ENCODE measurements around the gene KIFC3.
"Not testable (repeated sequence)": the region's sequence is repeated elsewhere in the genome, so short reads cannot be mapped to it uniquely, and the experiment has no call there.

KIFC3 gene

DNA sequence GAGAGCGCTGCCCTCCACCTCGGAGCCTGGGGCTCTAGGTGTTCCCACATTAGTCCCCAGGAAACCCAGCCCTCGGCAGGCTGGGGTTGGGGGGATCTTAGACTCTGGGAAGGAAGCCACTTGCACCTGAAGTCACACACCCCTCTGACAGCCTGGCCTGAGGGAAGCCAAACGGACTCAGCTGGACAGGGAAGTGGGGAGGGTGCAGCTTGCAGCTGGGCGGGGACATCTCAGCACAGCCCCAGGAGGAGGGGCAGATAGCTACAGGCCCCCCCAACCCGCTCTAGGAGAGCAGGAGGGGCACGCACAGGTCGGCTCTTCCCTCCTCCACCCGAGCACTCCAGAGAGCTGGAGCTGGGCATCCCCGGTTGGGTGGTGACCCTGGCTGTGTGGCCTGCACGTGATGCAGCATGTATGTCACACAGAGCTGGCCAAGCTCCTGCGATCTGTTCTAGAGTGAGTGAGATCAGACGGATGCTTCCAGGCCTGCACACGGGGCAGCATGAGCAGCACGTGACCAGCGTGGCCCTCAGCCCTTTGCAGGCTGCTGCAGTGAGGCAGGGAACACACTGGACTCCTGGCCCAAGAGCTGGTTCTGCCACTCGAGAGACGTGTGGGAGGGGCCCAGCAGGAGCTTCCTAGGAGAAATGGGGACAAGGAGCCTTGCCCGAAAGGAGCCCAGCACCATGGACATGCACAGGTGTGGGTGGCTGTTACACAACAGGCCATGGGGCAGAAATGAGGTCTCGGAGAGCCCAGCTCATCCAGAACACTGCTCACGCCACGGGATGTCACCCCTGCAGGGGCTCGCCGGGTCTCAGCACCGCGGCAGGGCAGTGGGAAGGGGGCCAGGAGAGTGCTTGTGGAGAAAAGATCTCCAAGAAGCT, 15.4 kb downstream of the KIFC3 start:
- DNase-seq (ENCODE audit: low read depth, low spot score) = no peak

DNA sequence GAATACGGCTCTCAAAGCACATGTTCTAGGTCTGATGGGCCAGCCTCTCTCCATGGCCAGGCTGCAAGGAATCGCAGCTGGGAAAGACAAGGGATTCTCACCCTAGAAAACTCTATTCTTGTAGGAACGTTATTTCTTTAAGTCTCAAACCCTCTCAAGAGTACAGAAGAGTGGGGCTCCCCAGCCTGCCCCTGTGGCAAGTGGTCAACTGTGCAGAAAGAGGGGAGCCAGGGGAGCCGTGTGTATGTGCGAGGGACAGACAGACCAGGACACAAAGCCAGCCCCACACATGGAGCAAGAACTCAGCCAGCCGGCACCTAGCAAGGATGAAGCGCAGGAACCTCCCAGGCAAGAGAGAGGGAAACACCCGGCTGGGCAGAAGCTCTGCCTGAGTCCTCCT, 16.4 kb downstream of the KIFC3 start:
- no peak for DNase-seq (ENCODE audit: low read depth, low spot score)

DNA sequence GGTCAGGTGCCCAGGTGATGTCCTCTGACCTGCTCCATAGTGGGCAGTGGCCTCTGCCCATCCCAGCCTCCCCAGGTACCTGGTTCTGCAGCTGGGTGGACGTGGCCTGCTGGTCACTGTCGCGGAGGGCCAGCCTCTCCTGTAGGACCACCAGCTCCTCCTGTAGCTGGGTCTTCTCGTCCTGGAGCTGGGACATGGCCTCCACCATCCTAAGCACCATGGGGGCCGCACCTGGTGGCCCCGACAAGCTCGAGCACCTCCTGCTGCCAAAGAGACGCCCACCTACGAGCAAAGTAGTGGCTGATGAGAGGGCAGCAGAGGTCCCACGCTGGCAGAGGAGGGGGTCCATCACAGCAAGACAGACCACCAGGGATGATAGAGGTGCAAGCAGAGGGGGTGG, 16.9 kb downstream of the KIFC3 start:
- no peak for DNase-seq (ENCODE audit: low read depth, low spot score)

- DNase-seq (ENCODE audit: low read depth, low spot score) = no peak
Observed at GRCh38 chr16:57784334-57784733, 18.0 kb downstream of the KIFC3 start.

DNA sequence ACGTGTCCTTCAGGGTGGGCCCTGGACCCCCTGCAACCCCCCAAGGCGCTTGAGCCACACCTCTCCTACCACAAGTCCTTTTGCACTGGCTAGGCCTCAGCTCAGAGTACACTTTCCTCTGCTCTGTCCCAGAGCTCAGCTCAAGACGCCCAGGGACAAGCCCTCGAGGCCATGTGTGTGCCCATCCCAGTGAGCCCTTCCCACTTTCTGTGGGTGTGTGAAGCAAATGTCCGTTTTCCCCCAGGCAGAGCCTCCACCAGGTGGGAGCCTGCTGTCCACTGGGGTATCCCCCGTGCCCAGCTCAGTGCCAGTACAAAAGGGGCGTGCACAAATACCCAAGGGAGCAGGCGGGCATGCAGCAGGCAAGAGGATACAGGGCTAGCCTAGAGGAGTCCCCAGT, 18.4 kb downstream of the KIFC3 start:
- DNase-seq (ENCODE audit: low read depth, low spot score) = no peak

DNA sequence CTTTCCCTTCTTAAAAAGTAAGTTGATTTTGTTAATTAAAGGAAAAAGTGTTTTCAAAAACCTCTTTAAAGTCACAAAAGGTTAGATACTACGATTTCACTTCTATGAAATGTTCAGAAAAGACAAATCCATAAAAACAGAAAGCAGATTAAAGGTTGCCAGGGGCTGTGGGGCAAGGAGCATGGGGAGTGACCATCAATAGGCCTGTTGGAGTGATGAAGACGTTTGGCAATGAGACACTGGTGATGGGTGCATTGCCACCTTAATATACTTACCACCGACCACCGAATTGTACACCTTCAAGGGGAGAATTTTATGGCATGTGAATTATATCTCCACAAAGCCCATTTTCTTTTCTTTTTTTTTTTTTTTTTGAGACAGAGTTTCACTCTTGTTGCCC, 19.2 kb downstream of the KIFC3 start:
- no peak for DNase-seq (ENCODE audit: low read depth, low spot score)

- DNase-seq (ENCODE audit: low read depth, low spot score) = not testable (repeated sequence)
Observed at GRCh38 chr16:57782607-57783055, 19.7 kb downstream of the KIFC3 start.

DNA sequence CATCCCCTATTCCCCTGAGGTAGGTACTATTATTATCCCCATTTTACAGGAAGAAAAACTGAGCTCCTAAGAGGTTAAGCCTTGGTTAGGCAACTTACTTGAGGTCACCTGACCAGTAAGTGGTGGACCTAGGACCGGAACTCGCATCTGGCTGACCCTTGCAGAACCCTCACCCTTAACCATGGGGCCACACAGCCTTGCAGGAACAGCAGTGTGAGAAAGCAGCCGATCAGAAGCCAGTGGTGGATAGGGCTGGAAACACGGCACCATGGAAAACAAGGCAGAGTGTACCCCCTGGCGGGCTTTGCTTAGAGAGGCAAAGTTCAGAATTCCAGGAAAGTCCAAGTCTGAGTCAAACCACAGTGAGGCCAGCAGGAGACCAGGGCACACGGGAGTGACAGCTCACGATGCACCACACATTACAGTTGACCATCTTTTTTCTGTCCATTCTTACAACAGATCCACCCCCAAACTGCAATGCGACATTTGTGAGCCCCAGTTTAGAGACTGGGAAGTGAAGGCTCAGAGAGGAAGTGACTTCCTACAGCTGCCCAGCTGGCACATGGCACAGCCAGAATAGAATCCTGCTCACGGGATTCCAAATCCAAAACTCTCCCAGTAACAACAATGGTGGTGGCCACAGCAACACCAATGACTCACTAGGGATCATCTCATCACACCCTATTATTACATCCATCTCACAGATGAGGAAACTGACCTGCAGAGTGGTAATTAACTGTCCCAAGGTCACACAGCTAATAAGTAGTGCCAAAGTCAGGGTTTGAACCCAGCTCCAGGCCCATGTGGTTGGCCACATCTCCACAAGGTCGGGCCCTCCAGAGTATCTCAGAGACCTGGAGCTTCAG, 20.3 kb downstream of the KIFC3 start:
- no peak for DNase-seq (ENCODE audit: low read depth, low spot score)

GRCh38 chr16:57781349-57781740, 20.9 kb downstream of the KIFC3 start:
- DNase-seq (ENCODE audit: low read depth, low spot score) = no peak

GRCh38 chr16:57779836-57780235, 22.5 kb downstream of the KIFC3 start:
- not testable (repeated sequence) for DNase-seq (ENCODE audit: low read depth, low spot score)

- DNase-seq (ENCODE audit: low read depth, low spot score) = no peak
Observed at GRCh38 chr16:57778658-57779057, 23.6 kb downstream of the KIFC3 start.

- peak; percentile 99 for DNase-seq (ENCODE audit: low read depth, low spot score)
Observed at GRCh38 chr16:57775661-57776469, 26.4 kb downstream of the KIFC3 start.

DNA sequence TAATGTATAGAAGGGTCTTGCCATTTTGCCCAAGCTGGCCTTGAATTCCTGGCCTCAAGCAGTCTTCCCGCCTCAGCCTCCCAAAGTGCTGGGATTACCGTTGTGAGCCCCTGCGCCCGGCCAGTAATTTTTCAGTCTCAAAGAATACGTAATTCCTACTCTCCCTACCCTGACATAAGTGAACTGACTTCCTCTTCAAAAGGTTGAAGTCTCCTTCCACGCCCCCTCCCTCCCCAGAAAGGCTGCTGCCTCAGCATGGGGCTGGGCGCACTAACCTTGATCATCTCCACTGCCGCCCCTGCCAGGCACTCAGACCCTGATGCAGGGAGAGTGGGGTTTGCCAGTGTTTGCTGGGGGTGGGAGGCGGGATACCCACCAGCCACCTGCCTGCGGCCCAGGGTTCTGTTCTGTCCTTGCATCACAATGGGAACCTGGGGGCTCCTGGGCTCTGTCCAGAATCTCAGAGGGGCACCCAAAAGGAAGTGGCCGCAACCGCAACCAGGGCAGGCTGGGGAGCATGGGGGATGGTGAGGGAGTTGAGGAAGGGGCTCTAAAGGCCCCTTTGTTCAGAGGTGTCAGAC, 27.5 kb downstream of the KIFC3 start:
- no peak for DNase-seq (ENCODE audit: low read depth, low spot score)

GRCh38 chr16:57773655-57774295, 28.5 kb downstream of the KIFC3 start:
- no peak for DNase-seq (ENCODE audit: low read depth, low spot score)

- DNase-seq (ENCODE audit: low read depth, low spot score) = no peak
Observed at GRCh38 chr16:57773019-57773418, 29.3 kb downstream of the KIFC3 start.

- DNase-seq (ENCODE audit: low read depth, low spot score) = no peak
Observed at GRCh38 chr16:57771141-57771785, 31.0 kb downstream of the KIFC3 start.

GRCh38 chr16:57770361-57770760, 31.9 kb downstream of the KIFC3 start:
- no peak for DNase-seq (ENCODE audit: low read depth, low spot score)

DNA sequence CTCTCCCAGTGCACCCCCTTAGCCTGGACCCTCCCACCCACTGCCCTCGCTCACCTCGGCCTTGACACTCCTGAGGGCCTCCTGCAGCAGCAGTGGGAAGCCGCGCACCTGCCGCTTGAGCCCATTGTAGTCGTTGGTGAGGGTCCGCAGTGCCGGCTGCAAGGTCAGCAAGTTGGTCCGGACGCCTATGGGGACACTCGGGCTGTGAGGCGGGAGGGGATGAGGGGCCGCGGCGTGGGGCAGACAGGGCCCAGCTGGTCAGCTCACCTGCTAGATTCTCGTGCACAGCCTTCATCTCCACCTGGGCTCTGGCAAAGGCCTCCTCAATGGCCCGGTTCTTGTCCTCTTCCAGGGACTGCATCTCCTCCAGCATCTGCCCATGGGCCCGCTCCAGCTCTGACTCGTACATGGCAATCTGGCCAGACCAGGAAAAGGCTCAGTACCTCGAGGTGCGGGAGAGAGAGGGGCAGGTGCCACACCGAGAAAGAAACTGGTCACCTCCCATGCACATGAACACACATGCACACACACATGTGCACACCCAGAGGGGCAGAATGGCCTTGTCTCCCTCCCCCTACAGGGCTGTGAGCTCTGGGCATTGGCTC, 32.6 kb downstream of the KIFC3 start:
- no peak for DNase-seq (ENCODE audit: low read depth, low spot score)

DNA sequence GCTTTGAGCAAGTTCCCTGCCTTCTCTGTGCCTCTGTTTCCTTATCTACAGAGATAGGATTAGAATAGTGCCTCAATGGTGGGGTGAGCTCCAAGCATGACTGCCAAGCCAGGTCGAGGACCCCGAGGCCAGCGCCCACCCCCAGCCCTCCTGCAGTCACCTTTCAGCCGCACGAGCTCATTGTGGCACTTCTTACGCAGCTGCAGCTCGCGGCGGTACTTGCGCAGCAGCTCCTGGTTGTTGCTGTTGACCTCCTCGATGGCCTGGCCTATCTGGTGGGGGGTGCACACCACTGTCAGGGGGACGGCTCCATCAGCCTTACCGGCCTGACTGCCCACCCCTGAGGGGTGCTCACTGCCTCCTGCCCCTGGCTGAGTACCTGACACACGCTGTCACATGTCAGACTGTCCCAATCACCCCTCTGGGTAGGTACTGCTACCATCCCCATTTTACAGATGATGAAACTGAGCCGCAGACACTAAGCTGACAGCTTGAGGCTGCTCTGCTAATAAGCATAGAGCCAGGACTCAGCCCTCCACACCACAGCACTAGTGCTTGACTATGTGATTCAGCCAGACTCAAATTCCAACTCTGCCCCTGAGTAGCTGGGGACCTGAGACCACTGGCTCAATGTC, 35.5 kb downstream of the KIFC3 start:
- DNase-seq (ENCODE audit: low read depth, low spot score) = no peak
